Kidney epithelial cell (primary cell): ENCODE measurements around the gene CCDC77. TPM values are rescaled to one million over a fixed set of nuclear protein-coding genes. Genes with fewer than 3 reads are reported as not detected.

ENCODE experiments used
- DNase-seq: peaks from one replicate; pipeline ENCODE4 v3.0.0-alpha.2; 2010; ENCODE audit warnings: low read depth
- H3K27me3 ChIP-seq: 2 replicates; pipeline ENCODE4 v1.6.0; 2011; ENCODE audit warnings: low read length; ENCODE audit not compliant: control insufficient read depth, insufficient read depth
- H3K36me3 ChIP-seq: 2 replicates; pipeline ENCODE4 v1.5.1; 2011; ENCODE audit warnings: low read length; ENCODE audit not compliant: control insufficient read depth, insufficient read depth
- H3K4me3 ChIP-seq: 2 replicates; pipeline ENCODE4 v1.5.1; 2011; ENCODE audit warnings: low read depth, mild to moderate bottlenecking, control low read depth, low read length
- total RNA-seq: library from RNA; depleted of rRNA; stranded (reverse); fragments of >200 nt; gene quantifications from 2 replicates; pipeline ENCODE4 v1.2.3, GENCODE V29; 2015
- TF ChIP-seq, protein P1 (sequence below): IDR thresholded peaks from 2 replicates; pipeline ENCODE4 v1.5.1; 2011; ENCODE audit warnings: mild to moderate bottlenecking, moderate library complexity, low read length, control low read depth, inconsistent platforms; ENCODE audit not compliant: insufficient read depth, poor library complexity, severe bottlenecking

CCDC77 gene
- total RNA-seq, 1 donor from 2014 or later: 18.5 TPM

GRCh38 chr12:462936-463705 lies 61.7 kb downstream of the CCDC77 start:
- no peak for DNase-seq

DNA sequence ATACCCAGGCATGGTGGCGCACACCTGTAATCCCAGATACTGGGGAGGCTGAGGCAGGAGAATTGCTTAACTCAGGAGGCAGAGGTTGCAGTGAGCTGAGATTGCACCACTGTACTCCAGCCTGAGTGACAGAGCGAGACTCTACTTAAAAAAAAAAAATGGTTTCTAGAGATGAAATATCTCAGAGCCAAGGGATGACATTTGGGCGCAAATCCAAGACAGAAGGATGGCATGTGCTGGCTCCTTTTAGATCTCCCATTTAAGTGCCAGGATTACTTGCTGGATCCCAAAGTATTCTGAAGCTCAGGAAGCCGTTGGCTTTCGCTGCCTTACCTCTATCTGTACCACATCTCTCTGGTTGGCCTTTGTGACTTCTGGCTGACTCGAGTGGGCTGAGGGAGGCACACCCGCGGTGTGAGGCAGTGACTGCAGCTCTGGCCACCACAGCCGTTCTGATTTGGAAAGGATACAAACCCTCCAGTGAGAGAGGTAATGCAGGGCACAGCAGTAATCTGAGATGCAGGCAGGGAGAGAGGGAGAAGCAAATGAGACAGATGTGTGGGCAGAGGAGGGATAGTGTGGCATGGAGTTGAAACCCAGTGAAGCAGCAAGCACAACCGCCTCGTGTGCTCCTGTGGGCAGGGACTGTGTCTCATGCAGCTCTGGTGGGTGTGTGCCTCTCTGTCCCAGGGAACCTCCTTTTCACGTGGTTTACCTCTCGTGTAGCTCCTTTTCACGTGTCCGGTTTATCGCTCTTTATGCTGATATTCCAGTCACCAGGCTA lies 63.2 kb downstream of the CCDC77 start:
- TF ChIP-seq, protein P1, sequence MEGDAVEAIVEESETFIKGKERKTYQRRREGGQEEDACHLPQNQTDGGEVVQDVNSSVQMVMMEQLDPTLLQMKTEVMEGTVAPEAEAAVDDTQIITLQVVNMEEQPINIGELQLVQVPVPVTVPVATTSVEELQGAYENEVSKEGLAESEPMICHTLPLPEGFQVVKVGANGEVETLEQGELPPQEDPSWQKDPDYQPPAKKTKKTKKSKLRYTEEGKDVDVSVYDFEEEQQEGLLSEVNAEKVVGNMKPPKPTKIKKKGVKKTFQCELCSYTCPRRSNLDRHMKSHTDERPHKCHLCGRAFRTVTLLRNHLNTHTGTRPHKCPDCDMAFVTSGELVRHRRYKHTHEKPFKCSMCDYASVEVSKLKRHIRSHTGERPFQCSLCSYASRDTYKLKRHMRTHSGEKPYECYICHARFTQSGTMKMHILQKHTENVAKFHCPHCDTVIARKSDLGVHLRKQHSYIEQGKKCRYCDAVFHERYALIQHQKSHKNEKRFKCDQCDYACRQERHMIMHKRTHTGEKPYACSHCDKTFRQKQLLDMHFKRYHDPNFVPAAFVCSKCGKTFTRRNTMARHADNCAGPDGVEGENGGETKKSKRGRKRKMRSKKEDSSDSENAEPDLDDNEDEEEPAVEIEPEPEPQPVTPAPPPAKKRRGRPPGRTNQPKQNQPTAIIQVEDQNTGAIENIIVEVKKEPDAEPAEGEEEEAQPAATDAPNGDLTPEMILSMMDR: no peak
- Histone ChIP-seq H3K4me3 (no peak overlapping the region), H3K36me3 (no peaks in the 10 kb centered on the region), H3K27me3 (peaks cover 16% of the 10 kb centered on the region)
- no peak for DNase-seq

More at GRCh38 chr12:462936-463705, 61.7 kb downstream of the CCDC77 start:
- Histone ChIP-seq H3K36me3 (no peaks in the 10 kb centered on the region), H3K4me3 (no peak overlapping the region), H3K27me3 (peaks cover 20% of the 10 kb centered on the region)
- TF ChIP-seq, protein P1: no peak

GRCh38 chr12:466039-466438 lies 64.6 kb downstream of the CCDC77 start:
- Histone ChIP-seq H3K36me3 (no peaks in the 10 kb centered on the region), H3K4me3 (no peak overlapping the region), H3K27me3 (peaks cover 8% of the 10 kb centered on the region)
- TF ChIP-seq, protein P1: no peak
- DNase-seq: no peak

GRCh38 chr12:466762-467161 lies 65.3 kb downstream of the CCDC77 start:
- no peak for DNase-seq
- TF ChIP-seq, protein P1: no peak
- Histone ChIP-seq H3K4me3 (no peak overlapping the region), H3K36me3 (no peaks in the 10 kb centered on the region), H3K27me3 (peaks cover 2% of the 10 kb centered on the region)

- DNase-seq: no peak
- Histone ChIP-seq H3K36me3 (no peaks in the 10 kb centered on the region), H3K4me3 (no peak overlapping the region), H3K27me3 (no peaks in the 10 kb centered on the region)
- TF ChIP-seq, protein P1: no peak
Measured at GRCh38 chr12:467591-467990, 66.1 kb downstream of the CCDC77 start.
